Measurements from ENCODE around the gene ZNF30. TPM values are rescaled to one million over a fixed set of nuclear protein-coding genes. Genes with fewer than 3 reads are reported as not detected.

ZNF30 gene
- total RNA-seq = 1 to 10 TPM; 4.2 to 4.4 TPM

DNA sequence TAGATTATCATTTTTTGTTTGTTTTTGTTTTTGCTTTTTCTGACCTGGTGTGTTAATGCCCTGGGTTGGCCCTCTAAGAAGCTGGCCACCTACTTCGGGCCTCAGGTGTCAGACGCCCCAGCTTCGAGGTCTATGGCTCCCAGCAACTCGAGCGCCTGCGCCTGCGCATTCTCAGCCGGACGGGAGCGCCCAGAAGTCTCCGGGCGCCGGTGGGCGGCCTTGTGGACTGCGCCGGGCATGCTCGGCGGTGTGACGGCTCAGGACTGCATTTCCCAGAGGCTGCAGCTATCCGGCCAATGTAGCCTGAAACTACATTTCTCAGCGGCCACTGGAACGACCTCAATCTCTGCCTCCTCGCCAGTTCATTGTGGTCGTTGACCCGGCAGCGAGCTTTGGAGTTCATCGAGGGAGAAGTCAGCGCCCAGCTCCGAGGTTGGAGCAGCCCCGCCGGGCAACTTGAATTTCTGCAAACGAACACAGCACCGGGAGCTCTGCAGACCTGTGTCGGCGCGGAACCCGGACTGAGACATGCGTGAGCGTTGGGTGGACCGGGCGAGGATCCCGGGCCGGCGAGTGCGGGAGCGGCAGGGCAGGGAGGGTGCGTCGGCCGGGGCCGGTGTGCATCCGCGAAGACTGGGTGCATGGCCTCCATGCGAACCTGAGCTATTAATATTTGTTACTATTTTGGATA, at the start of gene ZNF30:
Gene ZNF30, plus strand, starts transcription at position 219 of the 691 bp plus-strand sequence. CDS start 3,045 bp downstream, outside the sequence.
- ATAC-seq = peak; percentile 100
- POLR2A ChIA-PET = interaction anchor here (0.6 to 0.9 kb wide), 3 partner anchors 9 to 140 kb away, joined by 3 to 4 read pairs (median 3); partner anchors contain the start of gene ZNF792

DNA sequence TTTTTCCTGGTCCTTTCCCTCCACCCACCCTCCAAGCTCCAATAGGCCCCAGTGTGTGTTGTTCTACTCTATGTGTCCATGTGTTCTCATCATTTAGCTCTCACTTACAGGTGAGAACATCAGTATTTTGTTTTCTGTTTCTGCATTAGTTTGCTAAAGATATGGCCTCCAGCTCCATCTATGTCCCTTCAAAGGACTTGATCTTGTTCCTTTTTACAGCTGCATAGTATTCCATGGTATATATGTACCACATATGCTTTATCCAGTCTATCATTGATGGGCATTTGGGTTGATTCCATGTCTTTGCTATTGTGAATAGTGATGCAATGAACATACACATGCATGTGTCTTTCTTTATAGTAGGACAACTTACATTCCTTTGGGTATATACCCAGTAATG, 47.1 kb upstream of the ZNF30 start:
- TF ChIP-seq, protein P1, sequence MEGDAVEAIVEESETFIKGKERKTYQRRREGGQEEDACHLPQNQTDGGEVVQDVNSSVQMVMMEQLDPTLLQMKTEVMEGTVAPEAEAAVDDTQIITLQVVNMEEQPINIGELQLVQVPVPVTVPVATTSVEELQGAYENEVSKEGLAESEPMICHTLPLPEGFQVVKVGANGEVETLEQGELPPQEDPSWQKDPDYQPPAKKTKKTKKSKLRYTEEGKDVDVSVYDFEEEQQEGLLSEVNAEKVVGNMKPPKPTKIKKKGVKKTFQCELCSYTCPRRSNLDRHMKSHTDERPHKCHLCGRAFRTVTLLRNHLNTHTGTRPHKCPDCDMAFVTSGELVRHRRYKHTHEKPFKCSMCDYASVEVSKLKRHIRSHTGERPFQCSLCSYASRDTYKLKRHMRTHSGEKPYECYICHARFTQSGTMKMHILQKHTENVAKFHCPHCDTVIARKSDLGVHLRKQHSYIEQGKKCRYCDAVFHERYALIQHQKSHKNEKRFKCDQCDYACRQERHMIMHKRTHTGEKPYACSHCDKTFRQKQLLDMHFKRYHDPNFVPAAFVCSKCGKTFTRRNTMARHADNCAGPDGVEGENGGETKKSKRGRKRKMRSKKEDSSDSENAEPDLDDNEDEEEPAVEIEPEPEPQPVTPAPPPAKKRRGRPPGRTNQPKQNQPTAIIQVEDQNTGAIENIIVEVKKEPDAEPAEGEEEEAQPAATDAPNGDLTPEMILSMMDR (IDR thresholded peaks at IDR 0.05) = no peak
- Mint-ChIP-seq H3K9me3 (peaks cover 2% of the 10 kb centered on the region), H3K27me3 (peaks cover 3% of the 10 kb centered on the region), H3K4me3 (no peak overlapping the region), H3K36me3 (ENCODE audit: low read depth) (no peaks in the 10 kb centered on the region), H3K4me1 (ENCODE audit: low read depth) (no peaks in the 10 kb centered on the region), H3K27ac (no peak overlapping the region)
- DNase-seq (no peak), ATAC-seq (no peak)
- POLR2A ChIA-PET = no interaction called here
- CTCF ChIA-PET = no interaction called here
- intact Hi-C loops (cut with micrococcal nuclease) = no loop called here

More for the DNA sequence above, at the start of gene ZNF30:
- DNase-seq = peak; percentile 91
- no peaks in the 10 kb centered on the region for H3K27me3 Mint-ChIP-seq
- H3K4me3 Mint-ChIP-seq = peak within 1 kb of the TSS; percentile 91
- H3K4me1 Mint-ChIP-seq (ENCODE audit: low read depth) = peaks cover 12% of the 10 kb centered on the region
- CTCF ChIA-PET = interaction anchor here (1.1 to 2.4 kb wide), 6 partner anchors 32 to 287 kb away, joined by 3 to 9 read pairs (median 4); no protein-coding TSS in a partner anchor
- peaks cover 12% of the 10 kb centered on the region for H3K36me3 Mint-ChIP-seq (ENCODE audit: low read depth)
- TF ChIP-seq, protein P1 (IDR thresholded peaks at IDR 0.05) = no peak
- H3K27ac Mint-ChIP-seq = peak within 1 kb of the TSS; percentile 78
- no peaks in the 10 kb centered on the region for H3K9me3 Mint-ChIP-seq
- intact Hi-C loops (cut with micrococcal nuclease) = no loop called here

GRCh38 chr19:34880034-34880433, 46.7 kb upstream of the ZNF30 start:
- Mint-ChIP-seq H3K4me1 (ENCODE audit: low read depth) (no peaks in the 10 kb centered on the region), H3K9me3 (peaks cover 6% of the 10 kb centered on the region), H3K4me3 (no peak overlapping the region), H3K27ac (no peak overlapping the region), H3K27me3 (peaks cover 3% of the 10 kb centered on the region), H3K36me3 (ENCODE audit: low read depth) (peaks cover 4% of the 10 kb centered on the region)
- TF ChIP-seq, protein P1 (IDR thresholded peaks at IDR 0.05) = no peak
- DNase-seq = no peak
- no peak for ATAC-seq
- intact Hi-C loops (cut with micrococcal nuclease) = no loop called here
- ChIA-PET CTCF (no interaction called here), POLR2A (no interaction called here)

DNA sequence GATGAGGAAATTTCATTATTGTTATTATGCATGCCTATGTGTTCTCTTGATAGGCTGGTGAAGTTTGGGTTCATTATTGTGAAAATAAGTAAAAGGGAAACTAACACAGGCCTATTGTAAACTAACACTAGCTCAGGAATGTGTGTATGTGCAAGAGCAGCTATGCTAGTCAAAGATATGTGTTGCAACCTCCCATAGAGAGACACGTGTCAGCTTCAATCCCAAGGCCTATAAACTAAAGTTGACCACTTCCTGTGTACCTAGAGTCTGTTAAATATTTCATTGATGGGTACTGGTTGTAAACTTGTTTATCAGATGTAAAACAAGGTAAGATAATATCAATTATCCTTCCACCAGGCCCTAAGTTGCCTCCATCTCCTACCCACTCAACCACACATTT, 44.7 kb upstream of the ZNF30 start:
- TF ChIP-seq, protein P1 (IDR thresholded peaks at IDR 0.05) = no peak
- Mint-ChIP-seq H3K4me3 (no peak overlapping the region), H3K27me3 (peaks cover 3% of the 10 kb centered on the region), H3K4me1 (ENCODE audit: low read depth) (no peaks in the 10 kb centered on the region), H3K9me3 (peaks cover 17% of the 10 kb centered on the region), H3K27ac (no peak overlapping the region), H3K36me3 (ENCODE audit: low read depth) (peaks cover 6% of the 10 kb centered on the region)
- DNase-seq (no peak), ATAC-seq (no peak)
- ChIA-PET CTCF (no interaction called here), POLR2A (no interaction called here)
- intact Hi-C loops (cut with micrococcal nuclease) = no loop called here

GRCh38 chr19:34888091-34888490, 38.6 kb upstream of the ZNF30 start:
- intact Hi-C loops (cut with micrococcal nuclease) = no loop called here
- CTCF ChIA-PET = no interaction called here
- ATAC-seq (no peak), DNase-seq (no peak)
- H3K9me3 Mint-ChIP-seq = peaks cover 21% of the 10 kb centered on the region
- POLR2A ChIA-PET = no interaction called here
- H3K27ac Mint-ChIP-seq = no peak overlapping the region
- H3K36me3 Mint-ChIP-seq (ENCODE audit: low read depth) = peaks cover 6% of the 10 kb centered on the region
- no peaks in the 10 kb centered on the region for H3K4me1 Mint-ChIP-seq (ENCODE audit: low read depth)
- H3K27me3 Mint-ChIP-seq = peaks cover 1% of the 10 kb centered on the region
- H3K4me3 Mint-ChIP-seq = no peak overlapping the region
- TF ChIP-seq, protein P1 (IDR thresholded peaks at IDR 0.05) = no peak

All from activated CD8-positive, alpha-beta T cell treated with anti-CD3 and anti-CD28 coated beads for 36 hours (primary cell).